WERI-Rb-1 (cell line): Measurements from ENCODE around the gene TMEM147.

Source experiments
- DNase-seq: peaks from one replicate; pipeline ENCODE4 v3.0.0-alpha.2; 2020
- H3K27ac ChIP-seq: fragments of 250-450 bp; sonication (Bioruptor Pico); 2 replicates; pipeline ENCODE4 v1.5.1; 2020; ENCODE audit warnings: mild to moderate bottlenecking, moderate library complexity
- H3K27me3 ChIP-seq: fragments of 250-450 bp; sonication (Bioruptor Pico); 2 replicates; pipeline ENCODE4 v1.5.1; 2021; ENCODE audit warnings: mild to moderate bottlenecking, low read depth, moderate library complexity; ENCODE audit not compliant: insufficient read depth, severe bottlenecking
- H3K36me3 ChIP-seq: fragments of 250-450 bp; sonication (Bioruptor Pico); 2 replicates; pipeline ENCODE4 v1.5.1; 2020; ENCODE audit warnings: mild to moderate bottlenecking, moderate library complexity
- H3K4me3 ChIP-seq: 2 replicates; pipeline ENCODE4 v1.5.1; 2011; ENCODE audit warnings: low read depth, mild to moderate bottlenecking, control low read depth, low read length
- H3K9me3 ChIP-seq: fragments of 250-450 bp; sonication (Bioruptor Pico); 2 replicates; pipeline ENCODE4 v1.5.1; 2021; ENCODE audit warnings: mild to moderate bottlenecking, moderate library complexity; ENCODE audit not compliant: severe bottlenecking
- CTCF ChIP-seq: IDR thresholded peaks from 2 replicates; pipeline ENCODE4 v1.5.1; 2011; ENCODE audit warnings: low read depth, mild to moderate bottlenecking, control low read depth, inconsistent platforms, low read length

TMEM147 gene

GRCh38 chr19:35565016-35565856 is 19.8 kb downstream of the TMEM147 start:
- no peaks in the 10 kb centered on the region for H3K27me3 ChIP-seq
- H3K9me3 ChIP-seq = no peaks in the 10 kb centered on the region
- no peaks in the 10 kb centered on the region for H3K36me3 ChIP-seq
- no peak overlapping the region for H3K4me3 ChIP-seq
- TF ChIP-seq CTCF = no peak
- DNase-seq = no peak
- no peak overlapping the region for H3K27ac ChIP-seq

DNA sequence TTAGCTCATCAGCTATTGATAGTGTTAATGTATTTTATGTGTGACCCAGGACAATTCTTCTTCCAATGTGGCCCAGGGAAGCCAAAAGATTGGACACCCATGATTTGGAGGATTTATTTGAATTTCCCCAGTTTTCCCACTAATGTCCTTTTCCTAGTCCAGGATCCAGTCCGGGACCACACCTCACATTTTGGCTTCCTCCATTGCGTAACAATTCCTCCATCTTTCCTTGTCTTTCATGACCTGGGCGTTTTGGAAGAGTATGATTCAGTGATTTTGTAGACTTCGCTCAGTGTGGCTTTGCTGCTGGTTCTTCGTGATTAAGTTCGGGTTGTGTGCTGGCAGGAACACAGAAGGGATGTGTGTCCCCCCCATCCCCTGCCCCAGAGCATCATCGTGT is 21.3 kb downstream of the TMEM147 start:
- H3K36me3 ChIP-seq = no peaks in the 10 kb centered on the region
- TF ChIP-seq CTCF = no peak
- DNase-seq = no peak
- no peaks in the 10 kb centered on the region for H3K27me3 ChIP-seq
- H3K4me3 ChIP-seq = no peak overlapping the region
- no peak overlapping the region for H3K27ac ChIP-seq
- no peaks in the 10 kb centered on the region for H3K9me3 ChIP-seq

- no peak overlapping the region for H3K4me3 ChIP-seq
- TF ChIP-seq CTCF = no peak
- no peak overlapping the region for H3K27ac ChIP-seq
- no peak for DNase-seq
- no peaks in the 10 kb centered on the region for H3K9me3 ChIP-seq
- no peaks in the 10 kb centered on the region for H3K36me3 ChIP-seq
- no peaks in the 10 kb centered on the region for H3K27me3 ChIP-seq
Measured at GRCh38 chr19:35569281-35569781, 23.9 kb downstream of the TMEM147 start.

GRCh38 chr19:35571406-35571965 is 26.1 kb downstream of the TMEM147 start:
- no peak overlapping the region for H3K4me3 ChIP-seq
- peaks cover 9% of the 10 kb centered on the region for H3K9me3 ChIP-seq
- H3K27ac ChIP-seq = no peak overlapping the region
- H3K27me3 ChIP-seq = no peaks in the 10 kb centered on the region
- DNase-seq = no peak
- no peak for TF ChIP-seq CTCF
- H3K36me3 ChIP-seq = no peaks in the 10 kb centered on the region

- no peak overlapping the region for H3K27ac ChIP-seq
- H3K36me3 ChIP-seq = no peaks in the 10 kb centered on the region
- no peak for DNase-seq
- TF ChIP-seq CTCF = no peak
- no peak overlapping the region for H3K4me3 ChIP-seq
- H3K27me3 ChIP-seq = no peaks in the 10 kb centered on the region
- peaks cover 13% of the 10 kb centered on the region for H3K9me3 ChIP-seq
Measured at GRCh38 chr19:35577918-35578317, 32.5 kb downstream of the TMEM147 start.
